PC-3 (cell line): ENCODE data around the gene FLII. TPM values are rescaled to one million over a fixed set of nuclear protein-coding genes. Genes with fewer than 3 reads are reported as not detected.

Experiments used
- ATAC-seq: fragments of 200-7000 bp; cut with Tn5 transposase; 2 replicates; pipeline ENCODE4 v1.9.1; 2020; ENCODE audit warnings: mild to moderate bottlenecking, moderate library complexity
- BruUV-seq: library from RNA; stranded (reverse); fragments of 400-500 nt; replicated peaks from 2 replicates; lab custom pipeline; 2021; lab: Mats Ljungman, UMichigan
- CTCF ChIA-PET: fragments of 300-600 bp; sonication (Branson Sonifier 250); formaldehyde crosslinking; loops from one replicate; lab custom pipeline; 2022; ENCODE audit warnings: antibody characterized with exemption; lab: Charles Lee
- POLR2A ChIA-PET: fragments of 300-600 bp; sonication (Branson Sonifier 250); formaldehyde crosslinking; loops from one replicate; lab custom pipeline; 2022; ENCODE audit warnings: antibody characterized with exemption; ENCODE audit not compliant: unreplicated experiment; lab: Charles Lee
- DNase-seq: peaks from one replicate; pipeline ENCODE4 v3.0.0-alpha.2; 2015
- H2AFZ ChIP-seq: fragments of 300-600 bp; sonication (generic); 2 replicates; pipeline ENCODE4 v1.6.0; 2016; ENCODE audit warnings: antibody characterized with exemption, low read length
- H3F3A ChIP-seq: fragments of 300-600 bp; sonication (generic); one replicate; pipeline ENCODE4 v1.6.0; 2017; ENCODE audit warnings: antibody characterized with exemption, low read length, control low read depth, mild to moderate bottlenecking; ENCODE audit not compliant: unreplicated experiment
- H3K27ac ChIP-seq: fragments of 300-600 bp; sonication (generic); 2 replicates; pipeline ENCODE4 v1.5.1; 2016; ENCODE audit warnings: mild to moderate bottlenecking, low read length
- H3K27me3 ChIP-seq: fragments of 300-600 bp; sonication (generic); 2 replicates; pipeline ENCODE4 v1.6.1; 2016; ENCODE audit warnings: low read length, mixed read lengths
- H3K36me3 ChIP-seq: fragments of 300-600 bp; sonication (generic); 2 replicates; pipeline ENCODE4 v1.6.1; 2016; ENCODE audit warnings: low read depth, mixed run types, low read length, mixed read lengths
- H3K4me1 ChIP-seq: fragments of 300-600 bp; sonication (generic); 2 replicates; pipeline ENCODE4 v1.5.1; 2016; ENCODE audit warnings: low read length; ENCODE audit not compliant: insufficient read depth
- H3K4me2 ChIP-seq: fragments of 300-600 bp; sonication (generic); 2 replicates; pipeline ENCODE4 v1.6.0; 2016; ENCODE audit warnings: low read length
- H3K4me3 ChIP-seq: fragments of 300-600 bp; sonication (generic); 2 replicates; pipeline ENCODE4 v1.5.1; 2016; ENCODE audit warnings: mild to moderate bottlenecking, low read length, mixed read lengths
- H3K79me2 ChIP-seq: fragments of 300-600 bp; sonication (generic); 2 replicates; pipeline ENCODE4 v1.6.1; 2017; ENCODE audit warnings: low read length, mixed read lengths
- H3K9ac ChIP-seq: fragments of 300-600 bp; sonication (generic); 2 replicates; pipeline ENCODE4 v1.6.0; 2016; ENCODE audit warnings: mild to moderate bottlenecking, low read length
- H3K9me2 ChIP-seq: fragments of 300-600 bp; sonication (generic); replicated peaks from 2 replicates; pipeline ENCODE4 v1.6.1; 2016; ENCODE audit warnings: mixed run types, low read length, mixed read lengths
- H3K9me3 ChIP-seq: fragments of 300-600 bp; sonication (generic); 2 replicates; pipeline ENCODE4 v1.6.1; 2016; ENCODE audit warnings: low read length, mixed read lengths
- H4K20me1 ChIP-seq: fragments of 300-600 bp; sonication (generic); 2 replicates; pipeline ENCODE4 v1.6.1; 2016; ENCODE audit warnings: low read length, mixed read lengths
- CTCF ChIP-seq: fragments of 300-600 bp; sonication (generic); conservative IDR thresholded peaks from 2 replicates; pipeline ENCODE4 v1.5.1; 2017; ENCODE audit warnings: antibody characterized with exemption, low read depth, mild to moderate bottlenecking, low read length
- EZH2 ChIP-seq: fragments of 300-600 bp; sonication (generic); IDR thresholded peaks from one replicate; pipeline ENCODE4 v1.6.1; 2017; ENCODE audit warnings: antibody characterized with exemption, mild to moderate bottlenecking, low read length; ENCODE audit not compliant: unreplicated experiment
- EZH2phosphoT487 ChIP-seq: fragments of 300-600 bp; sonication (generic); IDR thresholded peaks from 2 replicates; pipeline ENCODE4 v1.6.1; 2018; ENCODE audit warnings: mild to moderate bottlenecking, antibody characterized with exemption, low read length, borderline replicate concordance
- intact Hi-C: fragments of 100-400 bp; cut with micrococcal nuclease; formaldehyde crosslinking; loops from 2 replicates; pipeline ENCODE4 v1.9.0; 2023
- total RNA-seq: library from RNA; depleted of rRNA; stranded (reverse); fragments of >200 nt; gene quantifications from 2 replicates; pipeline ENCODE4 v1.2.3, GENCODE V29; 2014

Gene FLII
- total RNA-seq, 1 experiment from 2014 or later = 537 TPM

- Histone ChIP-seq H3K4me3 (no peak overlapping the region), H3K4me1 (peaks cover 17% of the 10 kb centered on the region), H3K79me2 (peaks cover 19% of the 10 kb centered on the region), H3K27me3 (no peaks in the 10 kb centered on the region), H3K9me2 (no peaks in the 10 kb centered on the region), H3K36me3 (no peaks in the 10 kb centered on the region), H3F3A (no peaks in the 10 kb centered on the region), H3K4me2 (no peak overlapping the region), H3K9me3 (no peaks in the 10 kb centered on the region), H3K27ac (no peak overlapping the region), H3K9ac (no peak overlapping the region), H2AFZ (no peak overlapping the region), H4K20me1 (no peaks in the 10 kb centered on the region)
- no peak for DNase-seq
- POLR2A ChIA-PET = no interaction called here
- no peak for ATAC-seq
- intact Hi-C loops = no loop called here
- TF ChIP-seq CTCF (no peak), EZH2phosphoT487 (no peak)
- no TSS peak for BruUV-seq
- CTCF ChIA-PET = no interaction called here
Observed at GRCh38 chr17:18263885-18264682, 5.5 kb upstream of the FLII start.

GRCh38 chr17:18262641-18263040 is 4.1 kb upstream of the FLII start:
- no peaks in the 10 kb centered on the region for H3K36me3 ChIP-seq
- no peaks in the 10 kb centered on the region for H3K27me3 ChIP-seq
- ChIA-PET CTCF (no interaction called here), POLR2A (no interaction called here)
- H3K4me1 ChIP-seq = peaks cover 22% of the 10 kb centered on the region
- peaks cover 28% of the 10 kb centered on the region for H3K79me2 ChIP-seq
- no peak overlapping the region for H3K4me2 ChIP-seq
- no peaks in the 10 kb centered on the region for H3K9me2 ChIP-seq
- H3K4me3 ChIP-seq = no peak overlapping the region
- H3K9me3 ChIP-seq = no peaks in the 10 kb centered on the region
- no peaks in the 10 kb centered on the region for H3F3A ChIP-seq
- TF ChIP-seq EZH2 (no peak), CTCF (no peak)
- no peak overlapping the region for H3K9ac ChIP-seq
- H2AFZ ChIP-seq = no peak overlapping the region
- no TSS peak for BruUV-seq
- H3K27ac ChIP-seq = no peak overlapping the region
- DNase-seq = no peak
- H4K20me1 ChIP-seq = no peaks in the 10 kb centered on the region
- intact Hi-C loops = no loop called here
- no peak for ATAC-seq

- no peaks in the 10 kb centered on the region for H3K9me3 ChIP-seq
- H3F3A ChIP-seq = no peaks in the 10 kb centered on the region
- peaks cover 27% of the 10 kb centered on the region for H3K4me1 ChIP-seq
- H3K27ac ChIP-seq = no peak overlapping the region
- peak overlapping the region; percentile 92 for H3K4me2 ChIP-seq
- POLR2A ChIA-PET = no interaction called here
- no TSS peak for BruUV-seq
- ATAC-seq = no peak
- DNase-seq = no peak
- H3K36me3 ChIP-seq = no peaks in the 10 kb centered on the region
- peaks cover 33% of the 10 kb centered on the region for H3K79me2 ChIP-seq
- no peaks in the 10 kb centered on the region for H3K9me2 ChIP-seq
- intact Hi-C loops = no loop called here
- TF ChIP-seq EZH2 = no peak
- TF ChIP-seq EZH2phosphoT487 = no peak
- no peak for TF ChIP-seq CTCF
- peak overlapping the region; percentile 82; the same call in 1 of the 2 replicates for H3K4me3 ChIP-seq
- no peak overlapping the region for H3K9ac ChIP-seq
- H2AFZ ChIP-seq = no peak overlapping the region
- H4K20me1 ChIP-seq = no peaks in the 10 kb centered on the region
- H3K27me3 ChIP-seq = no peaks in the 10 kb centered on the region
- CTCF ChIA-PET = no interaction called here
Observed at GRCh38 chr17:18262111-18262510, 3.6 kb upstream of the FLII start.
